GM18861 (cell line): ENCODE results near the gene CYP4F2.
"Not testable (repeated sequence)": the region's sequence is repeated elsewhere in the genome, so short reads cannot be mapped to it uniquely, and the experiment has no call there.

ENCODE experiments used
- ATAC-seq: cut with Tn5 transposase; IDR thresholded peaks from one replicate; pipeline ENCODE4 v1.9.1; 2021; ENCODE audit not compliant: unreplicated experiment

Gene CYP4F2

GRCh38 chr19:15850385-15850784 is 47.5 kb downstream of the CYP4F2 start:
- no peak for ATAC-seq

- no peak for ATAC-seq
These were observed 51.0 kb downstream of the CYP4F2 start for GRCh38 chr19:15846923-15847322.

- not testable (repeated sequence) for ATAC-seq
These were observed 54.0 kb downstream of the CYP4F2 start for GRCh38 chr19:15843894-15844222.

DNA sequence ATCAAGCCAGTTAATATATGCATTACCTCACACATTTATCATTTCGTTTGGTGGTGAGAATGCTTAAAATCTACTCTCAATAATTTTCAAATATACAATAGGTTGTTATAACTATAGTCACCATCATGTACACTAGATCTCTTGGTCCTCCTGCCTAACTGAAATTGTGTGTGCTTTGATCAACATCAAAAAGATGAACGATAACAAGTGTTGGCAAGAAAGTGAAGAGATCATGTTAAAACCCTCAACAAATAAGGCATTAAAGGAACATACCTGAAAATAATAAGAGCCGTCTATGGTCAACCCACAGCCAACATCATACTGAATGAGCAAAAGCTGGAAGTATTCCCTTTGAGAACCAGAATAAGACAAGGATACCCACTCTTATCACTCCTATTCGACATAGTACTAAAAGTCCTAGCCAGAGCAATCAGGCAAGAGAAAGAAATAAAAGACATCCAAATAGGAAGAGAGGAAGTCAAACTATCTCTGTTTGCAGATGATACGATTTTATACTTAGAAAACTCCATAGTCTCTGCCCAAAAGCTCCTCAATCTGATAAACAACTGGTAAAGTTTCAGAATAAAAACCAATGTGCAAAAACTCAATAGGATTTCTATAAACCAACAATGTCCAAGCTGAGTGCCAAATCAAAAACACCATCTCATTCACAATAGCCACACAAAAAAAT is 54.5 kb downstream of the CYP4F2 start:
- no peak for ATAC-seq

DNA sequence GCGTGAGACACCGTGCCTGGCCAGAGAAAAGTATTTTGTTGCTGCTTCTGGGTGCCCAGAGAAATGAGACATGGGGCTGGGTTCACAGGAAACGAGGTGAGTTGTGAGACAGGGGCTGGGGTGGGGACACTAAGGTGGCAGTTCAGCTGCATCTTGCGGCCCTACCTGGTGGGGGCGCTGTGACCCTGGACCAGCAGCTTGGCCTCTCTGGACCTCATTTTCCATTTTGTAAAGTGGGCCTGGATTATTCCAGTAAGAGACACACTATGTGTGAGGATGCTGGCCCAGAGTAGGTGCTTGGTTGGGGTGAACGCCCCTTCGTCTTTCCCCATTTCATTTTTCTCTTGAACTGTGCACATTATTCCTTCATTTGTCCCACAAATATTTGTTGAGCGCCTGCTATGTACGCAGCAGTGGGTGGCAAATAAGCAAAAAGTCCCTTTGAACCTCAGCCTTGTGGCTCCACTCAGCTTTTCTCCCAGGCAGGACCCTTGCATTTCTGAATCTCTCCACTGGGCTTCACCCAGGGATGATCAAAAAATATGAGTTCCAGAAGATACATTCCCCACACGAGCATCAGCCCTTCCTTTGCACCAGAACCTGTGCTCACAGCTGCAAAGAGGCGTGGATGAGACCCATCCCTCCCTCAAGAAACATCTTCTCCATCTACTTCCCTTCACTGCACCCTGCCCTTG is 55.9 kb downstream of the CYP4F2 start:
- ATAC-seq = no peak

DNA sequence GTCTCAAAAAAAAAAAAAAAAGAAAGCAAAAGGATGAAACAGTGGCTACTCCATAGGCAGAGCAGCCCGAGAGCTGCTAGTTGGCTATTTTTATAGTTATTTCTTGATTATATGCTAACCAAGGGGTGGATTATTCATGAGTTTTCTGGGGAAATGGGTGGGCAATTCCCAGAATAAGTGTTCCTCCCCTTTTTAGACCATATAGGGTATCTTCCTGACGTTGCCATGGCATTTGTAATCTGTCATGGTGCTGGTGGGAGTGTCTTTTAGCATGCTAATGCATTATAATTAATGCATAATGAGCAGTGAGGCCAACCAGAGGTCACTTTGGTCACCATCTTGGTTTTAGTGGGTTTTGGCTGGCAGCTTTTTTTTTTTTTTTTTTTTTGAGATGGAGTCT is 57.0 kb downstream of the CYP4F2 start:
- no peak for ATAC-seq

DNA sequence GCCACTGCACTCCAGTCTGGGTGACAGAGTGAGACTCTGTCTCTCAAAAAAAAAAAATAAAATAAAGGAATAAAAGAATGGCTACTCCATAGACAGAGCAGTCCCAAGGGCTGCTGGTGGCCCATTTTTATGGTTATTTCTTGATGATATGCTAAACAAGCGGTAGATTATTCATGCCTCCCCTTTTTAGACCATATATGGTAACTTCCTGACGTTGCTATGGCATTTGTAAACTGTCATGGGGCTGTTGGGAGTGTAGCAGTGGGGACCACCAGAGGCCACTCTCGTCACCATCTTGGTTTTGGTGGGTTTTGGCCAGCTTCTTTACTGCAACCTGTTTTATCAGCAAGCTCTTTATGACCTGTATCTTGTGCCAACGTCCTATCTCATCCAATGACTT is 58.0 kb downstream of the CYP4F2 start:
- ATAC-seq = not testable (repeated sequence)

DNA sequence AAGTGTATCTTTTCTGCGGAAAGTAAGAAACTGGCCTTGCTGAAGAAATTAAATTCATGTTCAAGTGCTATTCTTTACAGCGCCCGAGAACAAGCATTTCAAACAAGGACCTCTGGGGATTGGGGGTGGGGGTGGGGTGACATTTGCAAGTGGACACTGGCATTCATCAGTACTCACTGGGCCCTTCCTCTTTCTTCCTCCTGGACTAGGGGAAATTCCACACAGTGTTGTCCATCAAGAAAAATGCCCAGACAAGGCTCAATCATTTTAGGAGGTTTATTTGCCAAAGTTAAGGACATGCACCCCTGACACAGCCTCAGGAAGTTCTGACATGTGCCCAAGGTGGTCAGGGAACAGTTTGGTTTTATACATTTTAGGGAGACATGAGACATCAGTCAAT is 59.5 kb downstream of the CYP4F2 start:
- no peak for ATAC-seq

DNA sequence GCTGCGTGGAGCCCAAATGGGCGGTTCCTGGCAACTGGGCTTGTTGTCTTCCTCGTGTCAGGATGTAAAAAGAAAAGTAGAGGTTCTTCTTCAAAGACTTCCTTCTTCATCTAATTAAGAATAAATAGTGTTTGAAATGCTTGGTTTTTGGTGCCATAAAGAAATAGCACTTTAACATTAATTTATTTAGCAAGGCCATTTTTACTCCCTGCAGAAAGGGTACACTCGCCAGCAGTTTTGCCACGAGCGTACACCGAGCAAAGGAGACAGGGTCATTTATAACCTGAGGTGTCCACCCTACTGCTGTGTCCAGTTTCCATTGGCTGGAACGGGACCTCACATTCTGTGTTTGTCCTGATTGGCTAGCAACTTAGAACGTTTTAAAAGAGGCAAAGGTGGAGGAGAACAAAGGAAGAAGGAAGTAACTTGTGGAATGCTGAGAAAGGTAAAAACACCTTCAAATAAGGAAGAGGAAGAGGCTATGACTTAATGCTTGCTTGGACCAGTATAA is 60.6 kb downstream of the CYP4F2 start:
- ATAC-seq = no peak

DNA sequence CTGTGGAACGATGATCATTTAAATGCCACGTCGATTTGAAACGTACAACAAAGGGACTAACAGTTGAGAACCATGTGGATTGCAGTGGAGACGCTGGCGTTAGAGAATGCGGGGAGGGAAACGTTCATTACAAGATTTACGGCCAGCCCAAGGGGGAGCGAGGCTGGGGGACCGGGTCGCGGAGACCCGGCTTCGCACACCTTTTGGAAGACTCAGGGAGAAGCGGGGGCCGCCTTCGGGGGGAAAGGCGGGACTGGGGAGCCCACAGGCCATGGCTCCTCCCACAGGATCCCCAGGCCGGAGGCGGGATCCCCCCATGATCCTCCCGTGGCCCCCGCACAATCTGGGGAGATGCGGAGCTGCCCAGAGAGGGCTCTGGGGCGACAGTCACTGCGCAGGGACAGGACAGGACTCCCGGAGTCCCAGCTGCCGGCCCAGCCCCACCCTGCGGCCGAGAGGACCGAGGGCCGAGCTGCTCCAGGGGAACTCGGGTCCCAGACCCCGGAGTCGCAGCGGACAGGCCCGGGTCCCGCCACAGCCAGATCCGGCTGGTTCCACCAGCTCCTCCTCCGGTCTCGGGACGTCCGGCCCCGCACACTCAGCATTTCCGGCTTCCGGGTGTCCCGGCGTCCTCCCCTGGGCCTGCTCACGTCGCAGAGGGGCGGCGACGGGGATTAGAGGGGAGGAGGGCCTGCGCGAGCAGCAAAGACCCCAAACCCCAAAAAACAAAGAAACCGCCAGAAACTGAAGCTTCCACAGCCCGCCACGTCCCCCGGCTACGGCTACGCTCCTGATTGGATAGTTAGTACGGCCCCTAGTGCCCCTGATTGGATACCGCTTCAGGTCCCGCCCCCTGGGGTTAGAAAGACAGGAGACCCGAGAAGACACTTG is 61.3 kb downstream of the CYP4F2 start:
- peak; percentile 90 for ATAC-seq

DNA sequence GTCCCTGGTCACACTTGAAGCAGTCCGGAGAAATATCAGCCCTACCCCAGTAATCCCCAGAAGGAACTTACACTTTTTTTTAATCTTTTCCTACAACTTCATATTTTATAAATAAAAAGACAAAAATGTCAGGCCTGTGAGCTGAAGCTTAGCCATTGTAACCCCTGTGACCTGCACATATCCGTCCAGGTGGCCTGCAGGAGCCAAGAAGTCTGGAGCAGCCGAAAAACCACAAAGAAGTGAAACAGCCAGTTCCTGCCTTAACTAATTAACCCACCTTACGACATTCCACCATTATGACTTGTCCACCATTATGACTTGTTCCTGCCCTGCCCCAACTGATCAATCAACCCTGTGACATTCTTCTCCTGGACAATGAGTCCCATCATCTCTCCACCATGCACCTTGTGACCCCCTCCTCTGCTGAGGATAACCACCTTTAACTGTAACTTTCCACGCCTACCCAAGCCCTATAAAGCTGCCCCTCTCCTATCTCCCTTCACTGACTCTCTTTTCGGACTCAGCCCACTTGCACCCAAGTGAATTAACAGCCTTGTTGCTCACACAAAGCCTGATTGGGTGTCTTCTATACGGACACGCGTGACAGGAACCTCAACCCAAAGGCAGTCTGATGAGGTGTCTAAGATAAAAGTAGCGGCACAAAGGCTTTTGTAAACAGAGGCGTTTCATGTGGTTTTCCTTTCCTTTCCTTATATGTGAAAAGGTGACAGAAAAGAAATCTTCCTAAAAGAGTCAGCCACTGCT is 62.1 kb downstream of the CYP4F2 start:
- not testable (repeated sequence) for ATAC-seq

GRCh38 chr19:15834232-15834631 is 63.6 kb downstream of the CYP4F2 start:
- ATAC-seq = not testable (repeated sequence)

DNA sequence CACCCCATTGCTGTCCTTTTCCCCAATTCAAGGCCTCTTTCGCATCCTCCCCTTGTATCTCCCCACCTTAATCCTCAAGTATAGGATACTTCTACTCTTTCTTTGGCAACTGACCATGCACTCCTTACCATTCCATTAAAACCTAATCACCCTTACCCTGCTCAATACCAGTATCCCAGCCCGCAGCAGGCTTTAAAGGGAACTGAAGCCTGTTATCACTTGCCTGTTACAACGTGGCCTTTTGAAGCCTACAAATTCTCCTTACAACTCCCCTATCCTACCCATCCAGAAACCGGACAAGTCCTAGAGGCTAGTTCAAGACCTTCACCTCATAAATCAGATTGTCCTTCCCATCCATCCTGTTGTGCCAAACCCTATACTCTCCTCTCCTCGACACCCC is 66.2 kb downstream of the CYP4F2 start:
- no peak for ATAC-seq

DNA sequence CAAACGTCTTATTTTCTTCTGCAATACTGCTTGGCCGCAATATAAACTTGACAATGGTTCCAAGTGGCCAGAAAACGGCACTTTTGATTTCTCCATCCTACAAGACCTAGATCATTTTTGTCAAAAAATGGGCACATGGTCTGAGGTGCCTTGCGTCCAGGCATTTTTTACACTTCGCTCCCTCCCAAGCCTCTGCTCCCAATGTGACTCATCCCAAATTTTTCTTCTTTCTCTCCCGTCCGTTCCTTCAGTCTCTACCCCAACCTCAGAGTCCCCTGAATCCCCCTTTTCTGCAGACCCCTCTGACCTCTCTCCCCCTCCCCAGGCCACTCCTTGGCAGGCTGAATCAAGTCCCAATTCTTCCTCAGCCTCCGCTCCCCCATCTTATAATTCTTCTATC is 68.1 kb downstream of the CYP4F2 start:
- ATAC-seq = no peak

DNA sequence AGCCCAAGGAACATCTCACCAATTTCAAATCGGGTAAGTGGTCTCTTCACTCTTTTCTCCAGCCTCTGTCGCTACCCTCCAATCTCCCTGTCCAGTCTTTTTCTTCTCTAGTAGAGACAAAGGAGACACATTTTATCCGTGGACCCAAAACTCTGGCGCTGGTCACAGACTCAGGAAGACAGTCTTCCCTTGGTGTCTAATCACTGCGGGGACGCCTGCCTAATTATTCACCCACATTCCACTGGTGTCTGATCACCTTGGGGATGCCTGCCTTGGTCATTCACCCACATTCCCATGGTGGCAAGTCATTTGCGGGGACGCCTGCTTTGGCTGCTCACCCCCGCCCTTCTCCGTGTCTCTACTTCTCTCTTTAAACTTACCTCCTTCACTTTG is 68.6 kb downstream of the CYP4F2 start:
- ATAC-seq = no peak

GRCh38 chr19:15828611-15829305 is 69.1 kb downstream of the CYP4F2 start:
- ATAC-seq = not testable (repeated sequence)

DNA sequence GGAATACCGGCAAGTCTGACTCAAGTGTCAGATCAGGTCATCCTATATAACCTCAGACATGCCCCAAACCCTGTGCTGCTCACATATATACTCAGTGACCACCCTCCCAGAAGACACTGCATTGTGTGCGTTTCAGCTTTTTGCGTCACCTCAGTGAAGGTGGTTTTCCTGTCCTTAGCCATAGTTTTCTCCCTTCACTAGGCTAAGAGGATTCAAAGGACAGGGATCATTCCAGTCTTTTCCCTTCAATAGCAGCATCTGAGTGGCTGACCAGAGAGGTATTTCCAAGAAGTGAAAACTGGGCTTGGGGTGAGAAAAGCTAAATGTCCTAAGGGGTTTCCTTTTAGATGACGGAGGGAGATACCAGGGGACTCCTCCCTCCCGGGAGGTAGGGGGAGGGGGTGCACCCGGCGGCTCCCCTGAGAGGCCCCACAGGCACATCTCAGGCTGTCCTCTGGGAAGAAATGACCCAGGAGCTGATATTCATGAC is 69.7 kb downstream of the CYP4F2 start:
- no peak for ATAC-seq
